HCT116 (cell line): ENCODE measurements around the gene GGCX.
A peak's percentile ranks its signal among the peaks of the same experiment; 100 is the strongest.

Source experiments
- EZH2 ChIP-seq: fragments of 200-600 bp; sonication (generic); IDR thresholded peaks from 2 replicates; pipeline ENCODE4 v1.6.1; 2017; ENCODE audit warnings: antibody characterized with exemption, mixed run types
- JUND ChIP-seq: IDR thresholded peaks from 2 replicates; pipeline ENCODE4 v1.6.1; 2012
- POLR2A ChIP-seq: IDR thresholded peaks from 2 replicates; pipeline ENCODE4 v1.7.0; 2011; ENCODE audit warnings: borderline replicate concordance; ENCODE audit not compliant: insufficient read depth, insufficient read length; ENCODE audit errors: extremely low read depth
- POLR2AphosphoS5 ChIP-seq: IDR thresholded peaks from 2 replicates; pipeline ENCODE4 v1.6.1; 2011; ENCODE audit warnings: mild to moderate bottlenecking, low read depth, low read length, moderate library complexity
- RAD21 ChIP-seq: IDR thresholded peaks from 2 replicates; pipeline ENCODE4 v1.6.1; 2012; ENCODE audit warnings: low read depth, mild to moderate bottlenecking
- SRF ChIP-seq: IDR thresholded peaks from 2 replicates; pipeline ENCODE4 v1.6.1; 2012; ENCODE audit warnings: low read depth
- YY1 ChIP-seq: IDR thresholded peaks from 2 replicates; pipeline ENCODE4 v1.6.1; 2011; ENCODE audit warnings: low read length, low read depth, moderate library complexity, mild to moderate bottlenecking; ENCODE audit not compliant: insufficient replicate concordance; ENCODE audit errors: extremely low read depth
- ZNF274 ChIP-seq: fragments of 200-500 bp; sonication (Bioruptor generic); IDR thresholded peaks from 2 replicates; pipeline ENCODE4 v1.6.1; 2014; ENCODE audit warnings: mild to moderate bottlenecking, low read depth, low read length, inconsistent platforms
- TF ChIP-seq, protein P1 (sequence below), 3 experiments: fragments of 200-600 bp in 1 of 3; sonication (generic) in 1 of 3; IDR thresholded peaks in 2 of 3; conservative IDR thresholded peaks in 1 of 3; 2 replicates each; pipeline ENCODE4 v1.5.1; 2012 to 2017; ENCODE audit warnings: low read depth in 2 of 3, low read length in 2 of 3, antibody characterized with exemption in 1 of 3, borderline replicate concordance in 1 of 3, control low read depth in 1 of 3, mild to moderate bottlenecking in 1 of 3, mixed read lengths in 1 of 3, mixed run types in 1 of 3, moderate library complexity in 1 of 3; ENCODE audit not compliant: insufficient read depth in 1 of 3
- TF ChIP-seq, protein P2 (sequence below): IDR thresholded peaks from 2 replicates; pipeline ENCODE4 v1.6.1; 2011; ENCODE audit warnings: mild to moderate bottlenecking, low read length, moderate library complexity; ENCODE audit not compliant: insufficient replicate concordance; ENCODE audit errors: extremely low read depth

DNA sequence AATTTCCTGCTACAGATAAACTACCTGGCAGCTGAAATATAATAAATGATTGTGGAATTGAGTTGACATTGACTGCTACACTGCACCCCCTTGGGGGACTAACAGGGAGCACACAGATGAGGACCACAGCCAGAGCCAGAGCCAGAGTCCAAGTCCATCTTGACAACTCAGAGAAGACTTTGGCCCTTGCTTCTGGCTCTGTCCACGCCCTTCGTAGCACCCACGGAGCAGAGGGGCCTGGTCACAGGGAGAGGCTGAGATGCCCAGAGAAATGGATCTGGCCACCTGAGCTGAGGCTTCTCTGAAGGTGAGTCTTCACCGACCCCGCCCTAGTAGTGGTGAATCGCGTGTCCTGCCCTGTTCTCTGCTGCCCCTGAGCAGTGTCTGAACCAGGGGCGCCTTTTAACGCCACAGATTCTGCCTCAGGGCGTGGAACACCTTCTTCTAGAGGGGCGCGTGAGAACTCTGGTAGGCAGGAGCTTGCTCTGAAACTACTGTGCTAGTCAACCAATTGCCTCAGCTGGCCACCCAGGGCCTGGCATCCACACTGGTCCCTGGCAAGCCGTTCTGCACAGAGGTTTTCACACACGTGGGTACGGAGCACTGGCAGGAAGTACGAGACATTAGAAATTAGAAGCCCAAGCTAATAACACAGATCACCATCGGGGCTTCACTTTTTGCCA is 58.0 kb downstream of the GGCX start:
- TF ChIP-seq RAD21 (peak; percentile 38; the same call in 1 of the 2 replicates), POLR2AphosphoS5 (peak; percentile 26; the same call in 1 of the 2 replicates), ZNF274 (no peak), EZH2 (no peak), YY1 (no peak), JUND (no peak), SRF (no peak), POLR2A (no peak)
- TF ChIP-seq, protein P1, sequence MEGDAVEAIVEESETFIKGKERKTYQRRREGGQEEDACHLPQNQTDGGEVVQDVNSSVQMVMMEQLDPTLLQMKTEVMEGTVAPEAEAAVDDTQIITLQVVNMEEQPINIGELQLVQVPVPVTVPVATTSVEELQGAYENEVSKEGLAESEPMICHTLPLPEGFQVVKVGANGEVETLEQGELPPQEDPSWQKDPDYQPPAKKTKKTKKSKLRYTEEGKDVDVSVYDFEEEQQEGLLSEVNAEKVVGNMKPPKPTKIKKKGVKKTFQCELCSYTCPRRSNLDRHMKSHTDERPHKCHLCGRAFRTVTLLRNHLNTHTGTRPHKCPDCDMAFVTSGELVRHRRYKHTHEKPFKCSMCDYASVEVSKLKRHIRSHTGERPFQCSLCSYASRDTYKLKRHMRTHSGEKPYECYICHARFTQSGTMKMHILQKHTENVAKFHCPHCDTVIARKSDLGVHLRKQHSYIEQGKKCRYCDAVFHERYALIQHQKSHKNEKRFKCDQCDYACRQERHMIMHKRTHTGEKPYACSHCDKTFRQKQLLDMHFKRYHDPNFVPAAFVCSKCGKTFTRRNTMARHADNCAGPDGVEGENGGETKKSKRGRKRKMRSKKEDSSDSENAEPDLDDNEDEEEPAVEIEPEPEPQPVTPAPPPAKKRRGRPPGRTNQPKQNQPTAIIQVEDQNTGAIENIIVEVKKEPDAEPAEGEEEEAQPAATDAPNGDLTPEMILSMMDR (IDR thresholded peaks at IDR 0.05 in 2 of 3, conservative IDR thresholded peaks at IDR 0.05 in 1 of 3; ENCODE audit: borderline replicate concordance in 1 of 3, insufficient read depth in 1 of 3, low read depth in 2 of 3, low read length in 2 of 3) = peak in 1 of 3 experiments; percentile 16; a peak in 1 of 6 replicates
- TF ChIP-seq, protein P2, sequence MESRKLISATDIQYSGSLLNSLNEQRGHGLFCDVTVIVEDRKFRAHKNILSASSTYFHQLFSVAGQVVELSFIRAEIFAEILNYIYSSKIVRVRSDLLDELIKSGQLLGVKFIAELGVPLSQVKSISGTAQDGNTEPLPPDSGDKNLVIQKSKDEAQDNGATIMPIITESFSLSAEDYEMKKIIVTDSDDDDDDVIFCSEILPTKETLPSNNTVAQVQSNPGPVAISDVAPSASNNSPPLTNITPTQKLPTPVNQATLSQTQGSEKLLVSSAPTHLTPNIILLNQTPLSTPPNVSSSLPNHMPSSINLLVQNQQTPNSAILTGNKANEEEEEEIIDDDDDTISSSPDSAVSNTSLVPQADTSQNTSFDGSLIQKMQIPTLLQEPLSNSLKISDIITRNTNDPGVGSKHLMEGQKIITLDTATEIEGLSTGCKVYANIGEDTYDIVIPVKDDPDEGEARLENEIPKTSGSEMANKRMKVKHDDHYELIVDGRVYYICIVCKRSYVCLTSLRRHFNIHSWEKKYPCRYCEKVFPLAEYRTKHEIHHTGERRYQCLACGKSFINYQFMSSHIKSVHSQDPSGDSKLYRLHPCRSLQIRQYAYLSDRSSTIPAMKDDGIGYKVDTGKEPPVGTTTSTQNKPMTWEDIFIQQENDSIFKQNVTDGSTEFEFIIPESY = no peak
